Spleen (tissue), 7 donors: ENCODE measurements around the gene RYR1.
"Not testable (repeated sequence)": the region's sequence is repeated elsewhere in the genome, so short reads cannot be mapped to it uniquely, and the experiment has no call there.

ENCODE experiments used
- POLR2A ChIP-seq, 3 donors: fragments of 450-650 bp; IDR thresholded peaks; one replicate each; pipeline ENCODE4 v1.5.1; 2017; ENCODE audit warnings: antibody characterized with exemption in 3 of 3, mild to moderate bottlenecking in 1 of 3
- TF ChIP-seq, protein P1 (sequence below), 11 experiments: fragments of 200-600 bp in 7 of 11; fragments of 450-650 bp in 4 of 11; sonication (generic) in 4 of 11; IDR thresholded peaks in 8 of 11; conservative IDR thresholded peaks in 3 of 11; 1 replicate in 7 of 11; 2 replicates in 4 of 11; pipeline versions ENCODE4 v1.4.0 to v1.8.0; 2016 to 2021; ENCODE audit warnings: antibody characterized with exemption in 11 of 11, inconsistent platforms in 4 of 11, mild to moderate bottlenecking in 1 of 11
- donor health status: DM: no; HTN: no; CAD: no; lungs with moderate emphysema.
- donor health status: DM: no; HTN: no; CAD: no.
- donor health status: DM: no; HTN: no; CAD: no.

DNA sequence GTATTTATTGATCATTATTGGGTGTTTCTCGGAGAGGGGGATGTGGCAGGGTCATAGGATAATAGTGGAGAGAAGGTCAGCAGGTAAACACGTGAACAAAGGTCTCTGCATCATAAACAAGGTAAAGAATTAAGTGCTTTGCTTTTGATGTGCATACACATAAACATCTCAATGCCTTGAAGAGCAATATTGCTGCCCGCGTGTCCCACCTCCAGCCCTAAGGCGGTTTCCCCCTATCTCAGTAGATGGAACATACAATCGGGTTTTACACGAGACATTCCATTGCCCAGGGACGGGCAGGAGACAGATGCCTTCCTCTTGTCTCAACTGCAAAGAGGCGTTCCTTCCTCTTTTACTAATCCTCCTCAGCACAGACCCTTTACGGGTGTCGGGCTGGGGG, 197.8 kb downstream of the RYR1 start:
- TF ChIP-seq POLR2A (IDR thresholded peaks at IDR 0.05), result not testable (repeated sequence)
- TF ChIP-seq, protein P1, sequence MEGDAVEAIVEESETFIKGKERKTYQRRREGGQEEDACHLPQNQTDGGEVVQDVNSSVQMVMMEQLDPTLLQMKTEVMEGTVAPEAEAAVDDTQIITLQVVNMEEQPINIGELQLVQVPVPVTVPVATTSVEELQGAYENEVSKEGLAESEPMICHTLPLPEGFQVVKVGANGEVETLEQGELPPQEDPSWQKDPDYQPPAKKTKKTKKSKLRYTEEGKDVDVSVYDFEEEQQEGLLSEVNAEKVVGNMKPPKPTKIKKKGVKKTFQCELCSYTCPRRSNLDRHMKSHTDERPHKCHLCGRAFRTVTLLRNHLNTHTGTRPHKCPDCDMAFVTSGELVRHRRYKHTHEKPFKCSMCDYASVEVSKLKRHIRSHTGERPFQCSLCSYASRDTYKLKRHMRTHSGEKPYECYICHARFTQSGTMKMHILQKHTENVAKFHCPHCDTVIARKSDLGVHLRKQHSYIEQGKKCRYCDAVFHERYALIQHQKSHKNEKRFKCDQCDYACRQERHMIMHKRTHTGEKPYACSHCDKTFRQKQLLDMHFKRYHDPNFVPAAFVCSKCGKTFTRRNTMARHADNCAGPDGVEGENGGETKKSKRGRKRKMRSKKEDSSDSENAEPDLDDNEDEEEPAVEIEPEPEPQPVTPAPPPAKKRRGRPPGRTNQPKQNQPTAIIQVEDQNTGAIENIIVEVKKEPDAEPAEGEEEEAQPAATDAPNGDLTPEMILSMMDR (IDR thresholded peaks at IDR 0.05 in 8 of 11, conservative IDR thresholded peaks at IDR 0.05 in 3 of 11), result not testable (repeated sequence)
